Neural cell (in vitro differentiated cells): Measurements from ENCODE around the gene CCT4. TPM values are rescaled to one million over a fixed set of nuclear protein-coding genes. Genes with fewer than 3 reads are reported as not detected.

Experiments
- H2AFZ ChIP-seq: fragments of 200-600, 300-800 bp; sonication (generic), shearing (Covaris generic); 2 replicates; pipeline ENCODE4 v1.6.0; 2014; ENCODE audit warnings: low read depth, mild to moderate bottlenecking, antibody characterized with exemption, low read length, moderate library complexity
- H3F3A ChIP-seq: fragments of 200-600 bp; shearing (Covaris generic); 2 replicates; pipeline ENCODE4 v1.6.1; 2016; ENCODE audit warnings: mild to moderate bottlenecking, moderate library complexity, mixed read lengths, antibody characterized with exemption, low read length; ENCODE audit not compliant: insufficient read depth, poor library complexity, severe bottlenecking
- H3K27ac ChIP-seq: fragments of 200-600, 300-800 bp; sonication (generic), shearing (Covaris generic); 2 replicates; pipeline ENCODE4 v1.5.1; 2014; ENCODE audit warnings: mild to moderate bottlenecking, low read length, moderate library complexity
- H3K27me3 ChIP-seq: fragments of 300-800, 200-600 bp; sonication (generic), shearing (Covaris generic); 2 replicates; pipeline ENCODE4 v1.6.0; 2014; ENCODE audit warnings: mild to moderate bottlenecking, low read depth, low read length, moderate library complexity; ENCODE audit not compliant: insufficient read depth
- H3K36me3 ChIP-seq: fragments of 300-800, 200-600 bp; sonication (generic), shearing (Covaris generic); 2 replicates; pipeline ENCODE4 v1.5.1; 2014; ENCODE audit warnings: mild to moderate bottlenecking, antibody characterized with exemption, low read length, moderate library complexity; ENCODE audit not compliant: insufficient read depth
- H3K4me2 ChIP-seq: fragments of 300-800, 200-600 bp; sonication (generic), shearing (Covaris generic); 2 replicates; pipeline ENCODE4 v1.6.0; 2014; ENCODE audit warnings: mild to moderate bottlenecking, low read length
- H3K4me3 ChIP-seq: fragments of 300-800, 200-600 bp; sonication (generic), shearing (Covaris generic); 2 replicates; pipeline ENCODE4 v1.5.1; 2014; ENCODE audit warnings: mild to moderate bottlenecking, low read length, moderate library complexity
- H3K79me2 ChIP-seq: fragments of 200-600 bp; shearing (Covaris generic); replicated peaks from 2 replicates; pipeline ENCODE4 v1.6.0; 2014; ENCODE audit warnings: mild to moderate bottlenecking, low read length, moderate library complexity; ENCODE audit not compliant: insufficient read depth
- H3K9ac ChIP-seq: fragments of 300-800, 200-600 bp; sonication (generic), shearing (Covaris generic); 2 replicates; pipeline ENCODE4 v1.6.1; 2016; ENCODE audit warnings: mild to moderate bottlenecking, low read length, mixed read lengths
- H3K9me2 ChIP-seq: fragments of 200-600 bp; shearing (Covaris generic); 2 replicates; pipeline ENCODE4 v1.6.1; 2016; ENCODE audit warnings: mild to moderate bottlenecking, low read length, mixed read lengths; ENCODE audit not compliant: insufficient read depth
- H3K9me3 ChIP-seq: fragments of 200-600, 300-800 bp; sonication (generic), shearing (Covaris generic); 2 replicates; pipeline ENCODE4 v1.6.1; 2016; ENCODE audit warnings: mild to moderate bottlenecking, mixed run types, low read length, moderate library complexity, mixed read lengths
- H4K20me1 ChIP-seq: fragments of 200-600 bp; shearing (Covaris generic); 2 replicates; pipeline ENCODE4 v1.6.1; 2016; ENCODE audit warnings: mild to moderate bottlenecking, mixed run types; ENCODE audit not compliant: insufficient read depth
- CTCF ChIP-seq: fragments of 450-650 bp; IDR thresholded peaks from 2 replicates; pipeline ENCODE4 v1.5.1; 2014; ENCODE audit warnings: antibody characterized with exemption, mild to moderate bottlenecking, moderate library complexity; ENCODE audit not compliant: poor library complexity, severe bottlenecking
- EP300 ChIP-seq: fragments of 450-650 bp; conservative IDR thresholded peaks from 2 replicates; pipeline ENCODE4 v1.6.1; 2014; ENCODE audit warnings: antibody characterized with exemption, mild to moderate bottlenecking, moderate library complexity; ENCODE audit not compliant: poor library complexity, severe bottlenecking
- EZH2 ChIP-seq: fragments of 200-600, 300-800 bp; shearing (Covaris generic), sonication (generic); IDR thresholded peaks from 2 replicates; pipeline ENCODE4 v1.6.1; 2014; ENCODE audit warnings: antibody characterized with exemption, low read length, borderline replicate concordance, mild to moderate bottlenecking; ENCODE audit not compliant: insufficient read depth, poor library complexity, severe bottlenecking
- MXI1 ChIP-seq: fragments of 450-650 bp; conservative IDR thresholded peaks from 2 replicates; pipeline ENCODE4 v1.6.1; 2014; ENCODE audit warnings: antibody characterized with exemption, mild to moderate bottlenecking; ENCODE audit not compliant: poor library complexity, severe bottlenecking
- POLR2AphosphoS5 ChIP-seq: IDR thresholded peaks from 2 replicates; pipeline ENCODE4 v1.6.1; 2012
- RAD21 ChIP-seq: fragments of 450-650 bp; conservative IDR thresholded peaks from 2 replicates; pipeline ENCODE4 v1.6.1; 2014; ENCODE audit warnings: antibody characterized with exemption, mild to moderate bottlenecking, moderate library complexity
- REST ChIP-seq: IDR thresholded peaks from 2 replicates; pipeline ENCODE4 v1.6.1; 2012; ENCODE audit warnings: borderline replicate concordance
- SMC3 ChIP-seq: fragments of 450-650 bp; conservative IDR thresholded peaks from 2 replicates; pipeline ENCODE4 v1.6.1; 2014; ENCODE audit warnings: antibody characterized with exemption, mild to moderate bottlenecking, moderate library complexity; ENCODE audit not compliant: poor library complexity
- TAF1 ChIP-seq: IDR thresholded peaks from 2 replicates; pipeline ENCODE4 v1.6.1; 2012; ENCODE audit warnings: low read depth
- polyA plus RNA-seq: library from polyadenylated mRNA; depleted of rRNA; stranded (reverse); fragments of >200 nt; gene quantifications from 2 replicates; pipeline ENCODE4 v1.2.3, GENCODE V29; 2014

CCT4 gene
- polyA plus RNA-seq, 1 donor from 2014 or later, result 140 TPM

DNA sequence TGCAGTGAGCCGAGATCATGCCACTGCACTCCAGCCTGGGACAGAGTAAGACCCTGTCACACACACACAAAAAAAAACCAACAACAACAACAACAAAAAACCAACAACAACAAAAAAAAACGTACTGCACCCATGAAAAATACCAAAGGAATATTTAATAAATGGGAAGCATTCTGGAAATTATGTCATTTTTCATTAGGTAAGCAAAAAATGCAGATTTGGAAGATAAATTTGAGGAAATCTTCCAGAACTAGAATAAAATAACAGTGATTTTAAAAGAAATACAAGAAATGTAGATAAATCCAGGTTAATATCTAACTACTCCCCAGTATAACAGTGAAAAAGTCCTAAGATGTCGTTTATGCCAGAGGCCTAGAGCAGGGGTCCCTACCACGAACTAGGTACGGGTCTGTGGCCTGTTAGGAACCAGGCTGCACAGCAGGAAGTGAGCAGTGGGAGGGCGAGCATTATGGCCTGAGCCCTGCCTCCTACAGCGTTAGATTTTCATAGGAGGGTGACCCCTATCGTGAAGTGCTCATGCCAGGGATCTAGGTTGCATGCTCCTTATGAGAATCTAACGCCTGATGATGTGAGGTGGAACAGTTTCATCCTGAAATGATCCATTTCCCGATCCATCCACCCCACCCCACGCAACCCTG, 56.1 kb downstream of the CCT4 start:
- no peaks in the 10 kb centered on the region for H3K9me2 ChIP-seq

DNA sequence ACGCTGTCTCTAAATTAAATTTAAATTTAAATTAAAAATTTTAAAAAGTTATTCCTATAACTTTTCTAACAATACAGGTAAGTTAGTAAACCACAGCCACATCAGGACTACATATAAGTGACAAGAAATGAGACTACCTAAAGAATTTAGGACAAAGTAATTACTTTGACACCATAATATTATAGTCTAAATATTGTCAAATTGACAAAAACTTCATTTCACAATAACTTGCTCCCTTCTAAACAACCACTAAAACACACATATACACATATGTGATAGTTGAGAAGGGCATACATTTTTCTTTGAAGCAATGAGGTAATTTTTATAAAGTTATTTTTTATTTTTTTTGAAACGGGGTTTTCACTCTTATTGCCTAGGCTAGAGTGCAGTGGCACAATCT, 66.2 kb downstream of the CCT4 start:
- no peak overlapping the region for H2AFZ ChIP-seq
- H3K4me2 ChIP-seq, result no peak overlapping the region
- no peaks in the 10 kb centered on the region for H3F3A ChIP-seq
- TF ChIP-seq SMC3, result no peak
- no peak for TF ChIP-seq TAF1
- no peak for TF ChIP-seq CTCF
- TF ChIP-seq RAD21, result no peak
- no peak for TF ChIP-seq POLR2AphosphoS5
- no peak for TF ChIP-seq EZH2
- no peak for TF ChIP-seq EP300
- no peak for TF ChIP-seq MXI1

More for the DNA sequence above, 56.1 kb downstream of the CCT4 start:
- TF ChIP-seq EP300 (no peak), RAD21 (no peak), POLR2AphosphoS5 (no peak), EZH2 (no peak), MXI1 (no peak), SMC3 (no peak), REST (no peak), CTCF (no peak), TAF1 (no peak)
- no peak overlapping the region for H3K4me3 ChIP-seq
- no peak overlapping the region for H3K27ac ChIP-seq
- no peaks in the 10 kb centered on the region for H4K20me1 ChIP-seq
- no peaks in the 10 kb centered on the region for H3K27me3 ChIP-seq
- H3K9ac ChIP-seq, result no peak overlapping the region
- H3F3A ChIP-seq, result no peaks in the 10 kb centered on the region
- H3K9me3 ChIP-seq, result no peaks in the 10 kb centered on the region
- H3K36me3 ChIP-seq, result no peaks in the 10 kb centered on the region
- no peak overlapping the region for H3K4me2 ChIP-seq
- H2AFZ ChIP-seq, result no peak overlapping the region
- no peaks in the 10 kb centered on the region for H3K79me2 ChIP-seq

More for the DNA sequence above, 66.2 kb downstream of the CCT4 start:
- Histone ChIP-seq H3K36me3 (no peaks in the 10 kb centered on the region), H3K79me2 (no peaks in the 10 kb centered on the region), H3K4me3 (no peak overlapping the region), H3K9ac (no peak overlapping the region), H3K27ac (no peak overlapping the region), H3K27me3 (no peaks in the 10 kb centered on the region), H3K9me3 (no peaks in the 10 kb centered on the region), H3K9me2 (no peaks in the 10 kb centered on the region), H4K20me1 (no peaks in the 10 kb centered on the region)
